Measurements from ENCODE around the gene PRORP.
"Not testable (repeated sequence)": the region's sequence is repeated elsewhere in the genome, so short reads cannot be mapped to it uniquely, and the experiment has no call there.

The PRORP gene

GRCh38 chr14:35083530-35084150, 38.7 kb upstream of the PRORP start:
- no peak overlapping the region for H3K4me3 ChIP-seq (ENCODE audit: low read length)
- H2AFZ ChIP-seq (ENCODE audit: low read depth, low read length) = no peak overlapping the region
- no peaks in the 10 kb centered on the region for H3K9me3 ChIP-seq (ENCODE audit: insufficient read depth, low read length)
- no peak overlapping the region for H3K27ac ChIP-seq (ENCODE audit: low read length)
- H3K4me2 ChIP-seq (ENCODE audit: low read length) = no peak overlapping the region
- no peaks in the 10 kb centered on the region for H3K4me1 ChIP-seq (ENCODE audit: low read length)
- no peaks in the 10 kb centered on the region for H4K20me1 ChIP-seq (ENCODE audit: insufficient read depth, low read length)
- H3K27me3 ChIP-seq (ENCODE audit: low read depth, low read length) = no peaks in the 10 kb centered on the region
- no peak overlapping the region for H3K9ac ChIP-seq (ENCODE audit: low read length)
- H3K36me3 ChIP-seq (replicated peaks; ENCODE audit: low read depth, low read length) = peaks cover 13% of the 10 kb centered on the region
- TF ChIP-seq CTCF (IDR thresholded peaks at IDR 0.05; ENCODE audit: low read depth, low read length) (no peak), EZH2phosphoT487 (IDR thresholded peaks at IDR 0.05; ENCODE audit: low read depth) (no peak)
- H3K79me2 ChIP-seq (ENCODE audit: low read length) = no peaks in the 10 kb centered on the region

DNA sequence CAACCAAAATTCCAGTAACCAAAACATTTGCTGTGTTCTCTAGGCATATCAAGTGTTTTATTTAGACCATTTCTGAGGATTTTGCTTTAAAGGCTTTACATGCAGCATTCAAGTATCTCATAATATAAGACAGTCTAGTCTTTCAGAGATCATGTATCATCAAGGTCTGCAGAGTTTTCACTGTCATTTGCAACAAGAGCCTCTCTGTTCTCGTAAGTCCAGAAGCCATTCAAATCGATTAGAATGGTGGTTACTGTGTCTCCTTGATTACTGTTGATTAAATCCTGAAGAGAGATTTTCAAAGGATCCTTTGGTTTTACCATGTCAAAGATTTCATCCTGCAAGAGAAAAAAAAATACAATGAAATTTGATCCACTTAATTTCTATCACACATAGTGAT, 36.9 kb upstream of the PRORP start:
- H2AFZ ChIP-seq (ENCODE audit: low read depth, low read length) = no peak overlapping the region
- TF ChIP-seq EZH2phosphoT487 (IDR thresholded peaks at IDR 0.05; ENCODE audit: low read depth) (no peak), CTCF (IDR thresholded peaks at IDR 0.05; ENCODE audit: low read depth, low read length) (no peak)
- no peaks in the 10 kb centered on the region for H3K79me2 ChIP-seq (ENCODE audit: low read length)
- no peak overlapping the region for H3K4me2 ChIP-seq (ENCODE audit: low read length)
- no peak overlapping the region for H3K27ac ChIP-seq (ENCODE audit: low read length)
- H3K36me3 ChIP-seq (replicated peaks; ENCODE audit: low read depth, low read length) = peaks cover 13% of the 10 kb centered on the region
- H3K9me3 ChIP-seq (ENCODE audit: insufficient read depth, low read length) = no peaks in the 10 kb centered on the region
- H3K4me3 ChIP-seq (ENCODE audit: low read length) = no peak overlapping the region
- H4K20me1 ChIP-seq (ENCODE audit: insufficient read depth, low read length) = no peaks in the 10 kb centered on the region
- no peak overlapping the region for H3K9ac ChIP-seq (ENCODE audit: low read length)
- no peaks in the 10 kb centered on the region for H3K4me1 ChIP-seq (ENCODE audit: low read length)
- H3K27me3 ChIP-seq (ENCODE audit: low read depth, low read length) = no peaks in the 10 kb centered on the region

DNA sequence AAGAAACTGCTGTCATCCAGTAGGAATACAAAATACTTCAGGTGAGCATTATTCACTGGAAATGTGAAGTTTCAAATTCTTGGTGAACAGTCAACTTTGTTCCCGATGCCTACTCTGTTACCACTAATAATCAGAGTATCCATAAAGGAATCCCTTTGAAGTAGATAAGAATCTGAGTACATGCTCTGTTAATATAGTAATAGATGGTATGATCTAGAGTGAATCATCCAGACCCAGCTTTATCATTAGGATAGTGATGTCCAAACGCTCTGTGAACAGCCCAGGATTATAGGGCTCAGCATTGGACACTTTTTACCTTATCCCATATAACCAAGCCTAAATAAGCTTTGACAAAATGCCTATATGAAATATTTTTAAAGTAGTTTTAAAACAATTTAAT, 33.8 kb upstream of the PRORP start:
- Histone ChIP-seq H3K36me3 (replicated peaks; ENCODE audit: low read depth, low read length) (peaks cover 16% of the 10 kb centered on the region), H2AFZ (ENCODE audit: low read depth, low read length) (no peak overlapping the region), H3K79me2 (ENCODE audit: low read length) (no peaks in the 10 kb centered on the region), H4K20me1 (ENCODE audit: insufficient read depth, low read length) (no peaks in the 10 kb centered on the region), H3K9ac (ENCODE audit: low read length) (no peak overlapping the region), H3K27ac (ENCODE audit: low read length) (no peak overlapping the region), H3K4me2 (ENCODE audit: low read length) (no peak overlapping the region), H3K9me3 (ENCODE audit: insufficient read depth, low read length) (no peaks in the 10 kb centered on the region), H3K4me3 (ENCODE audit: low read length) (no peak overlapping the region), H3K4me1 (ENCODE audit: low read length) (no peaks in the 10 kb centered on the region), H3K27me3 (ENCODE audit: low read depth, low read length) (no peaks in the 10 kb centered on the region)
- TF ChIP-seq CTCF (IDR thresholded peaks at IDR 0.05; ENCODE audit: low read depth, low read length) = no peak
- no peak for TF ChIP-seq EZH2phosphoT487 (IDR thresholded peaks at IDR 0.05; ENCODE audit: low read depth)

- H3K4me2 ChIP-seq (ENCODE audit: low read length); H3K27me3 ChIP-seq (ENCODE audit: low read depth, low read length); H3K4me3 ChIP-seq (ENCODE audit: low read length); H4K20me1 ChIP-seq (ENCODE audit: insufficient read depth, low read length); H3K9ac ChIP-seq (ENCODE audit: low read length); H2AFZ ChIP-seq (ENCODE audit: low read depth, low read length); H3K4me1 ChIP-seq (ENCODE audit: low read length); H3K27ac ChIP-seq (ENCODE audit: low read length); H3K79me2 ChIP-seq (ENCODE audit: low read length); H3K9me3 ChIP-seq (ENCODE audit: insufficient read depth, low read length): not testable (repeated sequence)
- H3K36me3 ChIP-seq (replicated peaks; ENCODE audit: low read depth, low read length) = peaks cover 32% of the 10 kb centered on the region
Measured at GRCh38 chr14:35094645-35095044, 27.7 kb upstream of the PRORP start.
